WTC11 (cell line): Measurements from ENCODE around the gene CDHR5.

Experiments
- ZBTB21 ChIP-seq: sonication (generic); formaldehyde crosslinking; IDR thresholded peaks from 2 replicates; pipeline ENCODE4 v1.8.1; 2023; ENCODE audit warnings: mild to moderate bottlenecking, missing genetic modification reagents, borderline replicate concordance
- TF ChIP-seq, protein P1 (sequence below): fragments of 250-450 bp; sonication (Bioruptor Pico); conservative IDR thresholded peaks from 2 replicates; pipeline ENCODE4 v1.9.0; 2021; ENCODE audit warnings: mild to moderate bottlenecking

DNA sequence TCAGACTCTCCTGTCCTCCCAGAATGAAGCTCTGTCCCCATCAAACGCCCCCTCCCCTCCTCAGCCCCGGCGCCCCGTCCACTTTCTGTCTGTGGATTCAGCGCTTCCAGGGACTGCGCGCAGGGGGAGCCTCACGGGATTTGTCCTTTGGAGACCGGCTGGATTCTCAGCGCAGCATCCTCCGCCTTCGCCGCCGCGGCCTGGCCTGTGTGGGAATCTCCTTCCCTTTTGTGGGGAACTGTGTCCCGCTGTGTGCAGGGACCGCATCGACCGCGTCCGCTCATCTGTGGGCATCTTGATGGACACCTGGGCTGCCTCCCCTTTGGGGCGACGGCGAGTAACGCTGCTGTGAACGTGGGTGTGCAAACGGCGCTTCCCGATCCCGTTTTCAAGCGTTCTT, 3.3 kb upstream of the CDHR5 start:
- TF ChIP-seq, protein P1, sequence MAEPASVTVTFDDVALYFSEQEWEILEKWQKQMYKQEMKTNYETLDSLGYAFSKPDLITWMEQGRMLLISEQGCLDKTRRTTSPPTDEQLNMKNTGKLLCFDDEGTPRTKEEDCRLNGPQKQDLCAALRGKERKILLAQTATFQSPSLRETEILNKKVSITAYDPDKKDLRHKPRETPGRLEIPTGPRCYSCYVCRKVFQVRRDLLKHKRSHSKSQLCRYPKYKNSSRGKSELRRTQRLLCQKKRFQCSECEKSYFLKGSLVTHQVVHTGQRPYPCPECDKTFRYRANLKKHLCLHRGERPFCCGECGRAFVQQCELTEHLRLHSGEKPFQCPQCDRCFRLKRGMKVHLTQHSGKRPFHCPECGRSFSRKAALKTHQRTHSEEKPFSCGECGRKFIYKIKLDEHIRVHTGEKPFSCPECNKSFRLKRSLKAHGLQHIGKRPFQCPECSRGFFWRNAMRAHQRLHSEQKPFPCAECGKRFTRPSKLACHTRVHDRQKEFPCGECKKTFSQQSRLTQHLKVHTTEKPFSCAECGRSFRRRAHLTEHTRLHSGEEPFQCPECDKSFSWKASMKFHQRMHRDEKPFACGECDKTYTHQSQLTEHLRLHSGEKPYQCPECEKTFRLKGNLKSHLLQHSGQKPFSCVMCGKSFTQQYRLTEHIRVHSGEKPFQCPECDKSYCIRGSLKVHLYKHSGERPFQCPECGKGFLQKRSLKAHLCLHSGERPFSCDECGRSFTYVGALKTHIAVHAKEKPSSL (CRISPR knock-in tag) = no peak
- TF ChIP-seq ZBTB21 = no peak
